GM20431 (cell line): ENCODE data around the gene CDC25C.

Source experiments
- in situ Hi-C: fragments of 300-500 bp; cut with MseI, MboI; formaldehyde crosslinking; loops from one replicate; pipeline ENCODE4 v1.15.0; 2020; ENCODE audit warnings: low sequenced_read_pairs; ENCODE audit not compliant: unreplicated experiment

Gene CDC25C

DNA sequence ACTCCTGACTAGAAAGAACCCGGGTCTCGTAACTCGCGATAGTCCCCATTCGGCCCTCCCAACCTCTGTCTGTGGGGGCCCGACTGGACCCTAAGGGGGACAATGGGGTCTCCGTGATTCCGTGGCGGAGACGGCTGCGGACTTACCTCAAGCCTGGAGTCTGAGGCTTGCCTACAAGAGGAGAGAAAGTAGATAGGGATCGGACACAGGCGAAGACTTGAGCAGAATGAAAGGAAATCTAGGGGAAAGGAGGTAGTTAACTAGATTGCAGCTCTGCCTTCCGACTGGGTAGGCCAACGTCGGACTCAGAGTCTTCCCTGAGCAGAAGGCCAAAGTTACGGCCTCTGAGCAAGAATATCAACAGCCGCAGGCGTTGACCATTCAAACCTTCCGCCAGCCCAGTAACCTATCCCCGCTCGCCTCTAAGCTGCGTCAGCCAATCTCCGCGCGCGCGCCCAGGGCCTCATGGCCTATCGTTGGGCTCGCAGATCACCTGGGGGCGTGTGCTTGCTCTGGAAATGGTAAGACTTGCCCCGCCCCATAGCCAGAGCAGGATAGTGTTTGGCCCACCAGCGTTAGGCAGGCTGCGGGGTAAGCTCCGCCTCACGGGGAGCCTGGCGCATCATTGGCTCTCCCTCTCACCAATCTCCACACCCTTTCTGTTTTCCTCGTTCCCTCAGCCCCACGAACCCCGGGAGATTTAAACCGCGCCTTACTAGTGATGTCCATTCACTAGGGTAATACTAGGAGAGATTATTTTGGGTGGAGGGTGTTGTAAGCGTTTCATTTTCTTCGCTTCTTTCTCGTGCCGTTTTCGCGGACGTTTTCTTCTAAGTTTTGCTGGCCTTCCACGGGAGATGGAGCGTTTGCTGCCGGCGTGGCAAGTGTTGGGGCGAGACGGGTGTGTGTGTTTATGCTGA is at the start of gene CDC25C:
TSS of gene CDC25C (minus strand) at position 356 of the 920 bp plus-strand sequence. CDS start 624 bp downstream, outside the sequence.
- in situ Hi-C loops: no loop called here

DNA sequence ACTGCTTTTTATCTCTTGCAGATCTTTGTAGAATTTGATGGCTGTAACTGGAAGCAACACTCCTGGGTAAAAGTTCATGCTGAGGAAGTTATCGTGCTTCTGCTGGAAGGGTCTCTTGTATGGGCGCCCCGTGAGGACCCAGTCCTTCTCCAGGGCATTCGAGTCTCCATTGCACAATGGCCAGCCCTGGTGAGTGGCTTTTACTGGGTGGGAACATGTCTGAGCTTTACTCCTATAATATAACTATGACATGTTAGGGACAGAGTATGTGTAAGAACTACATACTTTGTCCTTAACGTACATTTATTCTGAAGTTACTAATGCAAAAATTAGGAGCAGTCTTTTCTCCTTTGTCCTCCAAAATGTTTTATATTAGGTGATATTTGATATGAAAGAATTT is 41.0 kb upstream of the CDC25C start:
- in situ Hi-C loops: no loop called here

DNA sequence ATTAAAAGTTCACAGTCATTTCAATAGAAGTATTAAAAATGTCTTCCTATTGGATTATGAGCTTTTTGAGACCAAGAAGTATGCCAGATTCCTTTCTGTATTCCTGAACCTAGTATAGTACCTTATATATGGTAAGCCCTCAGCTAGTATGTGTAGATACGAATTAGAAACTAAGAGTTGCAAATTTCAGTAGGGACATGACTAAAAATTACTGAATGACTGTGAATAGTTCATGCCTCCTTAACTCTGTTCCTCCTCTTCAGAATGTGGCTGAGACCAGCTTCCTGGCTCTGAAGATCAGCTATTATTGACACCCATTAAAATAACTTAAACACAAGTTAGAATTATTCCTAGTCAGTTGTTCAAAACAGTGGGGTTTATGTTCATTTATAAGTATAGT is 40.6 kb upstream of the CDC25C start:
- in situ Hi-C loops: no loop called here

DNA sequence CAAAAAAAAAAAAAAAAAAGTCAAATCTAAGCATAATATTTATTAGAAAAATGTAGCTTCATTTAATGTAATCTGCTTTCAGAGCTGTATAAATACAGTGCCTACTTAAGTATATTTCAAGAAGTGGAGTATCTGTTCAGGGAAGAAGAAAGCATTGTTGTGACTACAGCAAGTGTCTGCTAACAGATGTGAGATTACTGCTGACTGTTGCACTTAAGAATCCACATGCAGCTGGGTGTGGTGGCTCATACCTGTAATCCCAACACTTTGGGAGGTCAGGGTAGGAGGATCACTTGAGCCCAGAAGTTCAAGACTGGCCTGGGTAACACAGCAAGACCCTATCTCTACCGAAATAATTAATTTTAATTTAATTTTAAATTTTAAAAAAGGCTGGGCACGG is 39.9 kb upstream of the CDC25C start:
- in situ Hi-C loops: no loop called here

DNA sequence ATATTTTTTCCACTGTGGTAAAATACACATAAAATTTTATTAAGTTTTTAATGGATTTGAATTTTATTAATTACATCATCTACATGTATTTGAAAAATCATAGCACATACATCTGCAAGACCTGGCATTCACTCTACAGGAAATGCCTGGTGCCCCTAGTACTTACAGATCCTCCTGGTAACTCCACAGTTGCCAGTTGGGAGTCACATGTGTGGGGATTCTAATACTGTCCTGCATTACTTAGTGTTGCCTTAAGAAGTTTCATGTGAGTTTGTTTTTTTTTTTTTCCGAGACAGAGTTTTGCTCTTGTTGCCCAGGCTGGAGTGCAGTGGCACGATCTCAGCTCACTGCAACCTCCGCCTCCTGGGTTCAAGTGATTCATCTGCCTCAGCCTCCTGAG is 38.9 kb upstream of the CDC25C start:
- in situ Hi-C loops: no loop called here

DNA sequence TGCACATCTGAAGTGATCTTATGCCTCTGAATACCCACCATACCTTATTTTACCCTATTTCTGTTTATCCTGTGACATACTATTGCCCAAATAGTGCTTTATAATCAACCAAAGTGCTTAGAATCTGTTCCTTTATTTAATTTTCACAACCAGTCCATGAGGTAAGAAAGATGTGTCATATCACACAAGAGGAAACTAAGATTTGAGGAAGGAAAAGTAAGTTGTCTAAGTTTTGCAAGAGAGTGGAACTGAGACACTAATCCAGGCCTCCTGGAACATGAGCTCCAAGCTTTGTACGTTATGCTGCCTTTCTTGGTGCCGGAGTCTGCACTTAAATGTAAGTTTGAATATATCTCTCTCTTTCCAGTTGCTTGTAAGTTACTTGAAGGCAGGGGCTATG is 38.1 kb upstream of the CDC25C start:
- in situ Hi-C loops: no loop called here

DNA sequence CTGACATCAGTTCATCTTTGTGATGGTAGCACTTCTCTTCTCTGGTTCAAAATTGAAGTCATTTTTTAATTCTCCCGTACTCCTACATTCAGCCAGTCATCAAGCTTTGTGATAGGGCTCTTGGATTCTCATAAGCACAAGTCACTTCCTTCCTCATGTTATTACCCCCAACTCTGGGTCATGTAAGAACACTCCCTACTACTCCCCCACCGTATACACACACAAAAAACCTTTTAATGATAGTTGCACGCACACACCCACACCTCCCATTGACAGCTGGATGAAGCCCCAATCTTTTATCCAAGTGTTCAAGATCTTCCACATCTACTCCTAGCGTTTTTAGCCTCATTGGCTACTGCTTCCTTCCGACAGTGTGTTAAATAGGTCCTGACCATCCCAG is 37.7 kb upstream of the CDC25C start:
- in situ Hi-C loops: no loop called here

DNA sequence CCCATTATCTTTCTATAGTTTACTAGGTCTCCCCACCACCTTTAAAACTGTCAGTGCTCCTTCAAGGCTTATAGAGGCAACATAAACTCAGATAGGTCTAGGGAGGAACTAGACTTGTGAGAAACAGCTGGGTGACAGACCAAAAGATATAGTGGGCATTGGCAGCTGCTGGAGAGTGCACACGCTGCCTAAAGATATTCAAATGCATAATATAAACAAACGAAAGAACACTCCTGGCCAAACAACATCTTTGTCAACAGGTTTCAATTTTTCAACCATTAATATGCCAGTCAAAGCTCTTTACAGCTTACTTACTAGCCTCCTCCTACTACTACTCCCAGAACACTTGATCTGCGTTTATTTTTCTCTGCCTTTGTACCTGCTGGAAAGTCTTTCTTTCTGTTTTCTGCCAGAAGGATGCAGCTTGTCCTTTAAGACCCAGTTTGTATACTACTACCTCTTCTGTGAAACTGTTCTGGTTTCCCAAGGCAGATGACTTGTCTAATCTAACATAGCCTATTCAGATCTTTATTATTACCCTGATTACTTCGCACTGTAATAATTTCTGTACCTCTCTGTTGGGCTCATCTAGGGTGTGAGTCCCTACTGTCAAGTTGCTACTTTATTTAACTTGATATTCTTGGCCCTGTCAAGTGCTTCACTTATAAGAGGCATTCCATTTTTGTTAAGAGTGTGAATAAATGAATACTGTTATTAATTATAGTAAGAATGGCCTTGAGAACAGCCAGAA is 35.2 kb upstream of the CDC25C start:
- in situ Hi-C loops: no loop called here

DNA sequence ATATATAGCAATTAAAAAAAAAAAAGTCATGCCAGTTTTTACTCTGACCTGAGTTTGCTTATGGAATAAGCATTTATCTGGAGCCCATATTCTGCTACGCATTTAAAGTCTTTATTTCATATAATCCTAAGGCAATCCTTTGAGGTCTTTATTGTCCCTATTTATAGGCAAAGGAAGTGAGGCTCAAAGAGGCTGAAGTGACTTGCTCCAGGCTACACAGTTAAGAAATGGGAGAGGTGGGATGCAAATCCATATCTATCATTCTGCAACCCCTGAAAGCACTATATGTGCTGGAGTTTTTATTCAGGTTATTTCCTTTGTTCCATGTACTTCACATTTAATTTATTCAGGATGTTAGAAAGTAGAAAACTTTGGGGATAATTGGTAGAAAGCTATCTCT is 33.0 kb upstream of the CDC25C start:
- in situ Hi-C loops: no loop called here

DNA sequence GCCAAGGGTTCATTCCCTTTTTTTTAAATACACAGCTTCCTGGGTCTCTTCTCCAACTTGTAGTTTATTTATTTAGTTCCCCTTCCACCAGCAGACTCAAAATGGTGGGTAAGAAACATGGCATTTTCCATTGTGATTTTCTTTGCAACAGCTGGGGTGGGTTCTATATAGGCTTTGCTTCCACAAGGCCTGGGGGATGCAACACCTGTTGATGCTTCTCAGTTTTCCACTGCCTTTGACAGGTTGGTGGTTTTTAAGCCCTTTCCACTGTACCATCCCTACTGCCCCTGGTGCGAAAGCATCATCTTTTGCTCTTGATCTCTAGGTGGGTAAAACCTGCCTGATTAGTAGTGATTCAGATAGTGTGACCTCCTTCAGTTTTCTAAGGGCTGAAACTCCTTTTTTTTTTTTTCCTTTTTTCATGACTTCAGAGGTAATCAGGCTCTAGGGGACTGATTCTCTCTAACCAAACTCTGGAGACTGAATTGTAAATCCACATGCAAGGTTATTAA is 29.4 kb upstream of the CDC25C start:
- in situ Hi-C loops: no loop called here

DNA sequence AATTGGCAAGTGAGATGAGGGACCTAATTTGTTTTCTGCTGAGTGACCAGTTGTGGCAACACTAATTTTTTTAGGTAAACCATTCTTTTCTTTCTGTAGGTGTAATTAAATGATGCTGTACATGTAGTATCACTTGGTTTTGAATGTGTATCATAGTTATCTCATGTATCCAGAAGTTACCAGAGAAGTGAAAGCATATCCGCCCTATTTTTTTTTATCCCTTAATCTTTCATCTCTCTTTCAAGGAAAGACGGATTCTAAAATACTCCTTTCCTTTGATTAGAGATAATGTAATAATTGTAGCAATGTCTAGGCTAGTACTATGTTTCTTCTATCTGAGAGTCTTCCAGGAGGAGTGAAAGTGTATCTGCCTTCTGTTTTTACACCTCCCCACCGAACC is 28.0 kb upstream of the CDC25C start:
- in situ Hi-C loops: no loop called here

DNA sequence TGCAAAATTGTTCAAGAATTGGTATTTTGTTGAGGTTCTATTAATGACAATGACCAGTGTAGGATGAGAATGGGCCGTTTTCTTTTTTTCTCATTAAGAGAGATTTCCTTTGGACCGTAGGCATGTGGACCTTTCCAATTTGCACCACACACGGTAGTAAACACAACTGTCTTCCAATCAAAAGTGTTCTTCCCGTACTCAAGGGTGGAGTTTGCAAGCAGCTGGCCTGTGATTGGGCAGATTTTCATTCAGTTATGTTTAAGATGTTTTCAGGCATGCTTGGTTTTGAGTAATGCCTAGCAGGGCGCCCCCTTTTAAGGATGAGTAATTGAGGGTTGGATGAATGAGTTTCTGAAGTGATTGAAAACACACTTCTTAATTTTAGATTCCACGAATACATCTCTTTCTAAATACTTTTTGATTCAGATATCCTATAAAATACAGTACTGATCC is 23.3 kb upstream of the CDC25C start:
- in situ Hi-C loops: no loop called here

DNA sequence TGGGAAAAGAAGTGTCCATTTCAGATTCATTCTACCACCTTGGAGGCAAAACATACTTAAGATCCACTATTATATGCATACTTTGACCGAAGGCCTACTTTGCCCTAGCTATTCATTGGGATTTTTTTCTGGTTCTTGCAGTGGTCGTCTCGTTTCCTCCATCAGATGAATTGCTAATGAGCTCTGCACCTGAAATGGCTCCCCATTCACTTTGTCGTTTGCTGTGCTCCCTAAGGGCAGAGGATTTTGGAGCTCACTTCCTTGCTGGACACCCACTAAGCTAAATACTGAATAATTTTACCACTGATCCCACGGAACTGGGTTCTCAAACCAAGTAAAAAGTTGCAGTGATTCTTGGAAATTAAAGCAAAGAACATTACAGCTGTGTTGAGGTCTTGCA is 22.8 kb upstream of the CDC25C start:
- in situ Hi-C loops: no loop called here

DNA sequence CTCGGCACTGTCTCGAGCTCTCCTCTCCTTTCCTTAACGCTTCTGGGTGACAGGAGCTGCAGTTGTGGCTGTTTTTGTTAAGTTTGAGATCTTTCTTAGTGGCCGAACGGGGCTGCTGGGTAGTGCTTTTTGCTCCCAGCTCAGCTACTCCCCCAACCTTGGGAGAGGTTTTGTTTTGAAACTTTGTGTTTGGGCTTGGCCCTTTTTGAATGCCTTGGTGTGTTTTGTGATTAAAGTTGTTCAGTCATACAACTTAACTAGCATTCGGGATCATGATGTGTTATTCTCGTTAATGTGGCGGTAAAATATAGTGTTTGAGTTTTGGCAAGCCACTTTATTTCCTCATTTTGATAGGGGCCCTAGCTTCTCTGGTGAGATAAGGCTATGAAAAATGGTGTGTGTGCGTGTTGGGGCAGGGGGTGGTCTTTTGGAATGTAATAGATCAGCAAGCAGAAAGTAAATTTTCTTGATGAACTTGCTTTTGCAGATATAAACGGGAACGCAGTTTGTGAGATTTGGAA is 22.0 kb upstream of the CDC25C start:
- in situ Hi-C loops: no loop called here

DNA sequence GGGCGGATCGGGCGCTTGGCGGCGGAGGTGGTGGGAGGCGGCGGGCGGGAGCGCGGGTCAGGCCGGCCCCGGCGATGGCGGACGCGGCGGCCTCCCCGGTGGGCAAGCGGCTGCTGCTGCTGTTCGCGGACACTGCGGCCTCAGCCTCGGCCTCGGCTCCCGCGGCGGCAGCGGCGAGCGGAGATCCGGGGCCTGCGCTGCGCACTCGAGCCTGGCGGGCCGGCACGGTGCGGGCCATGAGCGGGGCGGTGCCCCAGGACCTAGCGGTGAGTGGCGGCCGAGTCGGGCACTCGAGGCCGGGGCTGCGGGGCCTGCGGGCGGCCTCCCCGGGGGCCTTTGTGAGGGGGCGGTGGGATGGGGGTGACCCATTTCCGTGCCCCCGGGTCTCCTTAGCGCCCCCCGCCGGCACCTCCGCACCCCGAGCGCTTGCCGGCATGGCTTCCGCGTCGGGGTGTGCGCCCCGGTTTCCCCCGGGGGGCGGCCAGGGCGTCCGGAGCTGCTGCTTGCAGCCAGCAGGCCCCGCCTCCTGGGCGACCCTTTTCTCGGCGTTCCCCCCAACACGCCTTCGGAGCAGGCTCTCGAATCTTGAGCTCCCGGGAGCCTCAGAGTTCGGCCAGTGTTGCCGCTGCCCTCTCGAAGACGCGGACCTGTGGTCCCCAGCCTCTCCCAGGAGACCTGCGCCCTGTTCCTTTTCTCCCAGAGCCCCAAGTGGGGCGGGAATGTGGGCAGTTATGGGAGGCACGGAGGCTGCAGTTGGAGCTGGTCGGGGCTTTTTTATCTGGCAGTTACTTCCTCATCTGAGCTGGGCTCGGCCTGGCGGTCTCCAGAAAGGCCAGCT is 21.3 kb upstream of the CDC25C start:
- in situ Hi-C loops: no loop called here

DNA sequence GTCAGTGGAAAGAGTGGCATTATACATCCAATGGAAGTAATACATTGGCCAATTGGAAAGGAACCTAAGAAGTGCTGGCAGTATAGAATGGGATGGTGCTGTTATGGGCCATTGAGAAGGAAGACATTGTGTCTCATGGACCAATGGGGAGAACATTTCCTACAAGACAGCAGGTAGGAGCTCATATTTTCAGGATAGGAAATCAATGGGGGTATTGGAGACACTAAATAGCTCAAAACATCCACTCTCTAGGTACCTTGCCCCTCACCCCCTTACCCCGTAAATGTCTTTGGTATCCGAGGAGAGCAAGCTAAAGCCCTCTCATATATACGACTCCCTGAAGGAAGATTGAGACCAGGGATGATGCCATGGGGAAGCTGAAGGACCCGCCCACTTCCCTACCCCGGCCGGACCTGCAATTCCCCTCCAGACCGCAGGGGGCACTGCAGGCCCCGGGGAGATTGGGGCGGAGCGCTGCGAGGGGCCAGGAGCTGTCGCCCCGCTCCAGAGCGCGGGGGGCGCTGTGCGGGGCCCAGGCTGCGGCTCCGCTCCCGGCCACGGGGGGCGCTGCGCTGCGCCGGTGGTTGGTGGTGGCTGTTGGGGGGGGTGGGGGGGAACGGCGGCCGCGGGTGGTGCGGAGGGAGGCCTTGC is 20.6 kb upstream of the CDC25C start, which contains the start of gene KDM3B:
TSS of gene KDM3B (plus strand) at position 615 of the 651 bp plus-strand sequence. CDS start 111 bp downstream, outside the sequence.
- in situ Hi-C loops: no loop called here

DNA sequence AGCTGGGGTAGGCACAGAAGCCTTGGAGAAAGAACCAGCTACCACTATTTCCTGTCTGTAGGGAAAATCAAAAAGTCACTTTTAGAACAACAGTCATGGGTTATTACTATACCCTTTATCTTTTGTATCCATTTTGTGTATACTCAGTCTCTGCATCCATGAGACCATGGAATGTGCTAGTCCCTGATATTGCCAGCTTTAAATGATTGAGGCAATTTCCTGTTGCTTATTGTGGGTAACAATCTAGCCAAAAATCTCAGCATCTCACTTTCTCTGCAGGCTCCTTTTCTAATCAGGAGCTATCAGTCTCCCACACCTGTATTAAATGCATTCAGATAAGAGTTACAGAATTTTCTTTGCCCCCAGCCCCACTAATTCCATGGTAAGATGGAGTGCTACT is 19.9 kb upstream of the CDC25C start:
- in situ Hi-C loops: no loop called here

DNA sequence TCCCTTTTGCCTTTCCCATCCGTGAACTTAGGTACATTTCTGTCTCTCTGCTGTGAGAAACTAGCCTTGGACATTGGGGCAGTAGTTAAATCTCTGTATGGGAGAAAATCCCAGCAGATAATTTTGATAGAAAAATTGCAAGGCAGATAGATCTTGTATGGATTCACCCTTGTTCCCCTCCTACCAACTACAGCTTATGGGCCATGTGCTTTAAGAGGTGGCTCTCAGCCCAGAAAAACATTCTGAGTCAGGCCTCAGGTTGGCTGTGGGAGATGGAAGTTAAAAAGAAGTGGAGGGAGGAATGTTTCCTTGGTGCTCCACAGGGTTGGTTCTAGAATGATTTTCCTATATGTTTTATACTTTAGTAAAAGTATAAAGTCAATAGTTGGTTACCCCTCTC is 19.5 kb upstream of the CDC25C start:
- in situ Hi-C loops: no loop called here

DNA sequence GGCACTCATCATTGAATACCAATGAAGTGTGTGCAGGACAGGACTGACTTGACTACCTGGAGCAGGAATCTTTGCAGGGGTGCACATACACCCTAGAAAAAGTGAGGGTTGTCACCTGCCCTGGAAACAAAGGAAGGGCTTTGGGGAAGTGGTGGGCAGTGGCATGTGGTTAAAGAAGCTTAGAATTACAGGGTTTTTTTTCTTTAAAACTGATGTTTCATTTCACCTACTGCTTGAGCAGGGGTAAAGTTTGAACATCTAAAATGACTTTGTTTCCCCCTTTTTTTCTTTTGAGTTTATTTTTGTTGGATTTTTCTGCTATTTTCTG is 18.9 kb upstream of the CDC25C start:
- in situ Hi-C loops: no loop called here
